Measurements from ENCODE around the gene FLYWCH2. TPM values are rescaled to one million over a fixed set of nuclear protein-coding genes. Genes with fewer than 3 reads are reported as not detected.

The FLYWCH2 gene
- total and polyA plus RNA-seq, 7 donors, result 14.1 to 39.4 (median 15.7) TPM

- H3K27ac ChIP-seq, result no peak overlapping the region
- H3K36me3 ChIP-seq (ENCODE audit: insufficient read depth in 1 of 2, low read depth in 1 of 2), result no peaks in the 10 kb centered on the region
- ATAC-seq (no peak), DNase-seq (no peak)
- TF ChIP-seq, protein P1, sequence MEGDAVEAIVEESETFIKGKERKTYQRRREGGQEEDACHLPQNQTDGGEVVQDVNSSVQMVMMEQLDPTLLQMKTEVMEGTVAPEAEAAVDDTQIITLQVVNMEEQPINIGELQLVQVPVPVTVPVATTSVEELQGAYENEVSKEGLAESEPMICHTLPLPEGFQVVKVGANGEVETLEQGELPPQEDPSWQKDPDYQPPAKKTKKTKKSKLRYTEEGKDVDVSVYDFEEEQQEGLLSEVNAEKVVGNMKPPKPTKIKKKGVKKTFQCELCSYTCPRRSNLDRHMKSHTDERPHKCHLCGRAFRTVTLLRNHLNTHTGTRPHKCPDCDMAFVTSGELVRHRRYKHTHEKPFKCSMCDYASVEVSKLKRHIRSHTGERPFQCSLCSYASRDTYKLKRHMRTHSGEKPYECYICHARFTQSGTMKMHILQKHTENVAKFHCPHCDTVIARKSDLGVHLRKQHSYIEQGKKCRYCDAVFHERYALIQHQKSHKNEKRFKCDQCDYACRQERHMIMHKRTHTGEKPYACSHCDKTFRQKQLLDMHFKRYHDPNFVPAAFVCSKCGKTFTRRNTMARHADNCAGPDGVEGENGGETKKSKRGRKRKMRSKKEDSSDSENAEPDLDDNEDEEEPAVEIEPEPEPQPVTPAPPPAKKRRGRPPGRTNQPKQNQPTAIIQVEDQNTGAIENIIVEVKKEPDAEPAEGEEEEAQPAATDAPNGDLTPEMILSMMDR (IDR thresholded peaks at IDR 0.05), result no peak
- 67 to 71% (median 69%) methylated on average over 14 to 18 of the region's 18 CpGs for WGBS, 3 donors
- intact Hi-C loops (cut with DNase I), result no loop called here
- H3K4me1 ChIP-seq, result no peaks in the 10 kb centered on the region
- peaks cover 8% of the 10 kb centered on the region for H3K9me3 ChIP-seq
- H3K4me3 ChIP-seq, result no peak overlapping the region
- H3K27me3 ChIP-seq (ENCODE audit: insufficient read depth in 3 of 3, low read length in 2 of 3), result peaks cover 0 to 69% (median 31%) of the 10 kb centered on the region in 3 donors
These were observed 29.4 kb upstream of the FLYWCH2 start for GRCh38 chr16:2853531-2854073.

- intact Hi-C loops (cut with DNase I), result no loop called here
- H3K36me3 ChIP-seq (ENCODE audit: insufficient read depth in 1 of 2, low read depth in 1 of 2), result no peaks in the 10 kb centered on the region
- peak in 1 of 2 donors; percentile 14 for DNase-seq
- no peak overlapping the region for H3K4me3 ChIP-seq
- 50 to 56% (median 51%) methylated on average over 5 of the region's 5 CpGs for WGBS, 3 donors
- H3K9me3 ChIP-seq, result peaks cover 8% of the 10 kb centered on the region
- ATAC-seq, result no peak
- no peak overlapping the region for H3K27ac ChIP-seq
- TF ChIP-seq, protein P1 (IDR thresholded peaks at IDR 0.05), result peak; percentile 16
- H3K4me1 ChIP-seq, result no peaks in the 10 kb centered on the region
- H3K27me3 ChIP-seq (ENCODE audit: insufficient read depth in 3 of 3, low read length in 2 of 3), result peaks cover 0 to 68% (median 32%) of the 10 kb centered on the region in 3 donors
These were observed 28.2 kb upstream of the FLYWCH2 start for GRCh38 chr16:2854700-2855309.

DNA sequence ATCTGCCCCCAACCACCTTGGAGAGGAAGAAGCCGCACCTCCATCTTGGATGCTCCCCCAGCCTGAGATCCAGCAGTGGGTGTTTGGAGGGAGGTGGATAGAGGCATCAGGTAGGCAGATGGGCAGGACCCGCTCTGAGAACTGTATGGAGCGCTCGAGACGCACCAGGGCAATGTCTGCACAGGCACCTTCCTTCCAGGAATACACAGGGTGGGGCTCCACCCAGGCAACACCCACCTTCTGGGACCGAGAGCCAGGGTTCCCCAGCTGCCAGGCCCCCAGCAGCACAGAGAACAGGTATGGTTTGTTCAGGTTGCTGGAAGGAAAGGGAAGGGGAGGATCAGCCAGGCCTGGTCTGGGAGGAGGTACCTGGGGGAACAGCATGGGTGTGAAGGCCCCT lies 27.5 kb upstream of the FLYWCH2 start:
- Histone ChIP-seq H3K9me3 (peaks cover 8% of the 10 kb centered on the region), H3K27ac (no peak overlapping the region), H3K4me1 (no peaks in the 10 kb centered on the region), H3K27me3 (ENCODE audit: insufficient read depth in 3 of 3, low read length in 2 of 3) (peaks cover 0 to 68% (median 37%) of the 10 kb centered on the region in 3 donors), H3K4me3 (no peak overlapping the region), H3K36me3 (ENCODE audit: insufficient read depth in 1 of 2, low read depth in 1 of 2) (no peaks in the 10 kb centered on the region)
- intact Hi-C loops (cut with DNase I), result no loop called here
- WGBS, 3 donors, result 71 to 83% (median 80%) methylated on average over 6 of the region's 6 CpGs
- ATAC-seq (no peak), DNase-seq (peak in 1 of 2 donors; percentile 19)
- TF ChIP-seq, protein P1 (IDR thresholded peaks at IDR 0.05), result no peak

- 77 to 78% (median 78%) methylated on average over 13 to 14 of the region's 14 CpGs for WGBS, 3 donors
These were observed 26.8 kb upstream of the FLYWCH2 start for GRCh38 chr16:2856061-2856670.

More at GRCh38 chr16:2856061-2856670, 26.8 kb upstream of the FLYWCH2 start:
- Histone ChIP-seq H3K4me3 (no peak overlapping the region), H3K27ac (no peak overlapping the region), H3K27me3 (ENCODE audit: insufficient read depth in 3 of 3, low read length in 2 of 3) (peaks cover 0 to 72% (median 40%) of the 10 kb centered on the region in 3 donors), H3K36me3 (ENCODE audit: insufficient read depth in 1 of 2, low read depth in 1 of 2) (no peaks in the 10 kb centered on the region), H3K4me1 (no peaks in the 10 kb centered on the region), H3K9me3 (peaks cover 8% of the 10 kb centered on the region)
- TF ChIP-seq, protein P1 (IDR thresholded peaks at IDR 0.05), result no peak
- ATAC-seq (no peak), DNase-seq (peak in 1 of 2 donors; percentile 39)
- intact Hi-C loops (cut with DNase I), result no loop called here
